ENCODE measurements around the gene IL15RA.

Gene IL15RA, protein sequence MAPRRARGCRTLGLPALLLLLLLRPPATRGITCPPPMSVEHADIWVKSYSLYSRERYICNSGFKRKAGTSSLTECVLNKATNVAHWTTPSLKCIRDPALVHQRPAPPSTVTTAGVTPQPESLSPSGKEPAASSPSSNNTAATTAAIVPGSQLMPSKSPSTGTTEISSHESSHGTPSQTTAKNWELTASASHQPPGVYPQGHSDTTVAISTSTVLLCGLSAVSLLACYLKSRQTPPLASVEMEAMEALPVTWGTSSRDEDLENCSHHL

DNA sequence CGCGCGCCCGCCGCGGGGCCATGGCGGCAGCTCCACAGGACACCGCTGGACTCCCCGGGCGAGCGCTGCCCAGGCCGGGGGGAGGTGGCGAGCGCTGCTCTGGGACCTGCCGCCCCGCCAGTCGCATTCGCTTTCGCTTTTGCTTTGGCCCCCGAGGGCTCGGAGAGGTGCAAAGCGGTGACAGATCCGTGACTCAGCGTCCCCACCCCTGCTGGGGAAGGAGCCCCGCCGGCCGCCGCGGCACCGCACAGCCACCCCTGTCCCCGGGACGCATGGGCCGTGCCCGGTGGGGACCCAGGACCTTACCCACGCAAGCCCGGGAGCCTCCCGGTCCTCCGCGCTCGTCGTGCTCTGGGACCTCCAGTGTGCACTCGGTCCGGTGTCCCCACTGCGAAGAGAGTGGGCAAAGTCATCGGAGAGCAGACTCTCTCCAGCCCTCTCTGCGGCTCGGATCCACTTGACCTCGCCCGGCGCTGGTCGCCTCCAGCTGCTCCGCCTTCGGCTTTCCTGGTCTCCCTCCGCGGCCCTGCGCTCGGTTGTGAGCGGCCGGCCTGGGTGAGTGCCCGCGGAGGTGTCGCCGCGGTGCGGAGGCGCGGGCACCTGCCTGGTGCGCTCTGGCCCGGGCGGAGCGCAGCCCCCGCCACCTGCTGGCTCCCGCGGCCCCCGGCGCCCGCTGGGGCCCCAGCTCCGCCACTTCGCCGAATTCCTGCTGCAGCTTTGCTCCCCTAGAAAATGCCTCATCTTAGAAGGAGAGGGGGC lies at the start of gene IL15RA:
TSS of gene IL15RA (minus strand) at position 73 of the 759 bp plus-strand sequence. CDS start at position 22, 51 bp downstream.
- DNase-seq: peak; percentile 85

DNA sequence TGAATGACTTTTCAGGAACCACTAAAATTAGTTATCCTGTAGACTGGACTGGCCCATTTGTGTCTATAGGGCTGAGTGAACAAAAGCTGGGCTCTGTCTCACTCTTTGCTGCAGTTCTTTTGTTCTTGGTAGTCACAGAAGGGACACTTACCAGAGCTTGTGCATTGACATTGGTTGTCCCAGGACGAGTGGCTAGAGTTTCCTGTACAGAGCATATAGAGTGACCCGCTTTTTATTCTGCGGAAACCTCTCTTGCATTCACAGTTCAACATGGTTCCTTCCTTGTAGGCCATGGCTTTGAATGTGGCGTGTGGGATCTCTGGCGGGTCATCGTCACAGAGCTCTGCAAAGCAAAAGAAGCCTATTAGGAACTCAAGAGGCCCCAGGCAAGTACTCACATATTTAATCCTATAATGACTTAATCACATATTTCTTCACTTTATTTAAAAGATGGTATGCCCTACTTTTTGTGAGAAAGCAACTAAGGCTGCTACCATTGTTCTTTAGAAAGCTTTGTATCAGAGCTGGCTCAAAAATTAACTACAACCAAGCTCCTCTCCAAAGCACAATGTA lies 48.4 kb upstream of the IL15RA start:
- DNase-seq: no peak

DNA sequence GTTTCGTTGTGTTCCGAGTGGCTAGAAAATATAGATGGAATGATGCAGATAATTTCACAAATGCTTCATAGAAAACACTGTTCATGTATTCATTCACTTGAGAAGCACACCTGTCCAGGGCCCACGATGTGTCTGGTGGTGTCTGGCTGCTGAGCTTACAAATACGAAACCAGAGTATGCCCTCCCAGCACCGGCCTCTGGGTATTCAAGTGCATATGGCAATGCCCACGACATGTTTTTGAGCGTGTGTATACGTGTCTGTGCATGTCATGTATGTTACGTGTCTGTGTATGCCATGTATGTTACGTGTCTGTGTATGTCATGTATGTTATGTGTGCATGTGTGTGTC lies 47.0 kb upstream of the IL15RA start:
- DNase-seq: no peak

DNA sequence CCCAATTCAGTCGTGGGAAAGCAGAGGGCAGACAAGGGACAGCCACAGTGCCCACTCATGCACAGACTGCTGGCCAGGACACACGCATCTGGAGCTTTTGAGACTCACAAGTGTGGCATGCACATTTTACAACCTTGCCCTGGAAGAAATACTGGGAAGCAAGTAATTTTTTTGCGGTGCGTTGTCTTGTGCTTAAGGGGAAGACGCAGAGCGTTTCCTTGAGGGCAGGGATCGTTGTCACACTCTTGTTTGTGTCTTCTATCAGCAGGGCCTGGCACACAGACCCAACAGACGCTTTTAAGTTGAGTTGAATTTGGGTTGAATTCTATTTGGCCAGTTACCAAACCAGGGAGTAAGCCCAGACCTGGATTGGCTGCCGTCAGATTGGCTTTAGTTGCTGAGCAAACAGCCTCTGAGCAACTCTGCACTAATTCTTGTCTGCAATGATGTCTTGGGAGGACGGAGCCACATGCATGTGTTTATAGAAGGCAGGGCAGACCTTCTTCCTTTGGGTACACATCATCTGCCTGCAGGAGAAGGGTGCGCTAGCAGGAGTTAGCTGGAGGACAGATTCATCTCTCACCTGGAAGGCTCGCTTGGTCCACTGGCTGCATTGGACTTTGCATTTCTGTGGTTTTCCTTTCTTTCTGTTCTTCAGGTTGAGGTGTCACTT lies 46.5 kb upstream of the IL15RA start:
- DNase-seq: peak; percentile 72

DNA sequence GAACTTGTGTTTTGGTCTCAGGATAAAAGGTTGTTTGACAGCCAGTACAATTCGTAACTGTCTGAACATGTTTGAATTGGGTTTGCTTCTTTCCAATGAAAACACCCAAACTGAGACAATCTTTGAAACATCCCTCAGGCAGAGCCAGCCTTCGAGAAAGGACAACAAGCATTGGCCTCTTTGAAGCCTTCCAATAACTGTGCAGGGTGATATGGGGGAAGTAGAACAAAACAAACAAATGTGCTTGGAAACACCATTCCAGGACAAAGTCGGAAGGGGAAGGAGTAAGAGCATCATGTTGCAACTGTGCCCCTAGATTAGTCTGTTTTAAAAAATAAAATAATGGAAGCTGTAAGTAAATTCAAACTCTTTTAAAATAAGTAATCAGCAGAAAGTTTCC lies 45.3 kb upstream of the IL15RA start:
- no peak for DNase-seq

DNA sequence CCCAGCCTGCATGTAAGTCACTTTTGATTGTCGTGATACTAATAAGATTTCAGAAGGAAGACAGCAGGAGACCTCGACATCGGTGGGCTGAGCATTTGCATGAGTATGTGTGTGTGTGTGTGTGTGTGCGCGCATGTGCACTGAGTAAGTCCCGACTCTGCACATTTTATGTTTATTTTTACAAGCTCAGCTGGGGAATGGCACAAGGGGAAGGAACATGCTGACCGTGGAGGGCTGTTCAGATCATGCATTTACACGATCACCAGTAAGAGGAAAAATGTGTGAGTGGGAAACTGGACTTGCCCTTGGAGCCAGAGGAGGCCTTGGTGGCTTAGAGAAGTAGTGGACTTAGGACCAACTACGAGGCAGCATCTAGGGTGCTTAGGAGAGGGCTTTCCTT lies 43.5 kb upstream of the IL15RA start:
- DNase-seq: no peak

DNA sequence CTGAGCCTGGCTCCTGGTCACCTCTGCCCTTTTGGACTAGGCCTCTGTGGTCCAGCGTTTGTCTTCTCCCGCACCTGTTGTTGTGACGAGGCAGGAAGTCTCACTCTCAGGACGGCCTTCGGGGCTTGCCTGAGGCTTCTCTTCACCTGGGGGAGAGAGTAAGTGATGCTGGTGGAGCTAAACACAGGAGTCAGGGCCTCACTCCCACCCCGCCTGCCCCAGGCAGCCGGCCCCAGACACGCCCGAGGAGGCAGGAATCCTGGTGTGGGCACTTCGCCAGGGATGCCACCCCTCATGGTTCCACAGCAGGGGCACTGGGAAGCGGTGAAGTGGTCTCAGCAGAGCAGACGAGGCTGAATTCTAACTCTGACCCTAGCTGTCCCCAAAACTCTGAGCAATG lies 42.5 kb upstream of the IL15RA start:
- no peak for DNase-seq

DNA sequence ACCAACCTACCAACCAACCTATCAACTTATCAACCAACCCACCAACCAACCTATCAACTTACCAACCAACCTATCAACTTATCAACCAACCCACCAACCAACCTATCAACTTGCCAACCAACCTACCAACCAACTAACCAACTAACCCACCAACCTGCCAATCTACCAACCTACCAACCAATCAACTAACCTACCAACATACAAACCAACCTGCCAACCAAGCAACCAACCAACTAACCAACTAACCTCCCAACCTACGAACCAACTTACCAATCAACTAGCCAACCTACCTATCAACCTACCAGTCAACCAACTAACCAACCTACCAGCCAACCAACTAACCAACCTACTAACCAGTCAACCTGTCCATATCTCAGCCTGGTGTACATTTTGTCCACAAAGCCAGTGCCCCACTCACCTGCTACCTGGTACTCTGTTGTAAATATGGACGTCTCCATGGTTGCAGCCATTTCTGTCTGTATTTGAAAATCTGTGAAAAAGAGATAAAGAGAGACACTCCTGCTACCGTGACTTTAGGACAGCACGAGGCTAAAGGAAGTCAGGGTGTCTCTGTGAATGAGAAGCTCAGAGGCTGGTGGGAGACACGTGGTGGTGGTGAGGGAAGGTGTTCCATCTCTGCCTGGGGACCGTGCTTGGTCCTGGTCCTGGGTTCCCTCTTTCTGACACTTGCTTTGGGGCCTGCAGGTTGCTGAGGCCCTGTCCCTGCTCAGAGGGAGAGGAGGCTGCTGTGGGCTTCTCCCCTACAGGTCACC lies 41.9 kb upstream of the IL15RA start:
- DNase-seq: no peak

DNA sequence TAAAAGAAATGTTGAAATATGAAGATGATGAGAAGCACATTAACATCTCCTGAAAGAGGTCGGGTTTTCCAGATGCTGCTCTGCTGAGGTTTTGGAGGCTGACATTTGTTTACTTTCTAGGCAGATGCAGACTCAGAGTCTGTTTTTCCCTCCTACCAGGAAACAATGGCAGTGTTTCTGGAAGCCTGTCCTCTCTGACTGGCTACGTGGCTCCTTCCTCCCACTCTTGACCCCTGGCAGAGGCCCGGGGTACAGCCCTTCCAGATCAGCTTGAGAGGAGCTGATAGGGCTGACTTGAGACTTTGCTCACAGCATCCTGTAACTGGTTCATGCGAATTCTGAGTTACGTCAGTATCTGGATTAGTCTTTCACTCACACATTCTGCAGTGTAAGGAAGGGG lies 41.1 kb upstream of the IL15RA start:
- DNase-seq: no peak

DNA sequence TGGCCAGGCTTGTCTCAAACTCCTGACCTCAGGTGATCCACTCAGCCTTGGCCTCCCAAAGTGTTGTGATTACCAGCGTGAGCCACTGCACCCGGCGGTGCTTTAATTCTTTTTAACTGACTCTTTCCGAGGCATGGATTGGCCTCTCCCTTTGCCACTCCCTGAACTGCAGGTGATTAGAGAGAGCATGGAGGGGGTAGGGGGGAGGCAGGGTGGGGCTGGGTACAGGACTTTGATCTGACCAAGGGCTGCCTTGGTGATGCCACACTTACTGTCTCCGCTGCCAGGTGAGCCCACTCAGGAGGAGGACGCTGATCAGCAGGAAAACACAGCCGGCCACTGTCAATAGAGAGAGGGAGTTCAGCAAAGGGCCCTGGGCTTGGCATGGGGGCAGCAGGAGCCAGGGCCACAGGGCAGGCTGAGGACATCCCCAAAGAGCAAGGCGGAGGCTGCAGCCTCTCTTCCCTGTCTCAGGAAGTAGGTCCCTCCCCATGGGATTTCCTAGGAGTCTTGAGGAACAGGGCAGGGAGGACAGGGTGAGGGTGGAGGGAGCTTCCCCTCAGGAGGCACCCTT lies 40.5 kb upstream of the IL15RA start:
- no peak for DNase-seq

DNA sequence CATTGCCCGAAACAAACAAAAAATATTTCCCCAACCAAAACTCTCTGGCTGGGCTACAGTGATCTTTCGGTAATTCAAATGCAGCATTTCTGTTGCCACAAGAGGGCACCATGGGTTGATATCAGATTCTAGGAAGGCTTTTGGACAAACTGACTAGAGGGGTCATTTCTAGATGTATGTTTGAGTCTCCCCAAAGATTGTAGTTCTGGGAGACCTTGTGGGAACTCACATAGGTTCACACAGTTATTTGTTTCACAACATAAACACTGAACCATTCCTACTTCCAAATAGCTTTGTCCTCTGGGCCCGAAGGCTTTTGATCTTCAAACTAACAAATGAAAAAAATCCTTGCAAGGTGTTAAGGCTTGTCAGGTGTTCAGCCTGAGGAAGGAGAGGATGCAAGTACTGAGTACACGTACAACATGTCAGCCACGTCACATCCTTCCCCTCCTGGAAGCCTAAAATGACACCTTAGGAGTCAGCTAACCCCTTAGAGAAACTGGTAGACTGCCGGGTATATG lies 37.0 kb upstream of the IL15RA start:
- peak; percentile 41 for DNase-seq

DNA sequence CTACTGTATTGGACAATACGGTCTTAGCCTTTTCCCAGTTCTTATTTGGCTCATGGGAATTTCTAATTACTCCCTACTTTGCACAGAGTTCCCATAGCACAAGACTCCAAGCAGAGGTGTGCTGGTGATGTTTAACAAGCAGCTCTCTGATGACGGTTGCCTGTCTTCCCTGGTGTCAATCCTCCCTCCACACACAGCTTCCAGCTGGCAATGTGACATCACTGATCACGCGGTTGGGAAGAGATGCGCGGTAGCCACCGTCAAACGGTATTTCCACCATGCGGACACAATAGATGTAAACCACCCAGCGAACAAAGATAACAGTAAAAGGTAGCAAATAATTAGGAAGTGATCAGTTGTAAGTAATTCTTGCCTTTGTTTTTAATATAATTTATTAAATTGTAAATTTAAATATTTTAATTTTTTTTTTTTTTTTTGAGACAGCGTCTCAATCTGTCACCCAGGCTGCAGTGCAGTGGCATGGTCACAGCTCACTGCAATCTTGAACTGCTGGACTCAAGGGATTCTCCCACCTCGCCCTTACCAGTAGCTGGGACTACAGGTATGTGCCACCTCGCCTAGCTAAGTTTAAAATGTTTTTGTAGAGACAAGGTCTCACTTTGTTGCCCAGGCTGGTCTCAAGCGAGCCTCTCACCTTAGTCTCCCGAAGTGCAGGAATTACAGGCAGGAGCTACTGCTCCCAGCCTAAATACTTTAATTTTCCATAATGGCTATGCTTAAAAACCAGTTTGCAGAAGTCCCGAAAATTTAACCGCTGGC lies 36.3 kb upstream of the IL15RA start:
- no peak for DNase-seq

DNA sequence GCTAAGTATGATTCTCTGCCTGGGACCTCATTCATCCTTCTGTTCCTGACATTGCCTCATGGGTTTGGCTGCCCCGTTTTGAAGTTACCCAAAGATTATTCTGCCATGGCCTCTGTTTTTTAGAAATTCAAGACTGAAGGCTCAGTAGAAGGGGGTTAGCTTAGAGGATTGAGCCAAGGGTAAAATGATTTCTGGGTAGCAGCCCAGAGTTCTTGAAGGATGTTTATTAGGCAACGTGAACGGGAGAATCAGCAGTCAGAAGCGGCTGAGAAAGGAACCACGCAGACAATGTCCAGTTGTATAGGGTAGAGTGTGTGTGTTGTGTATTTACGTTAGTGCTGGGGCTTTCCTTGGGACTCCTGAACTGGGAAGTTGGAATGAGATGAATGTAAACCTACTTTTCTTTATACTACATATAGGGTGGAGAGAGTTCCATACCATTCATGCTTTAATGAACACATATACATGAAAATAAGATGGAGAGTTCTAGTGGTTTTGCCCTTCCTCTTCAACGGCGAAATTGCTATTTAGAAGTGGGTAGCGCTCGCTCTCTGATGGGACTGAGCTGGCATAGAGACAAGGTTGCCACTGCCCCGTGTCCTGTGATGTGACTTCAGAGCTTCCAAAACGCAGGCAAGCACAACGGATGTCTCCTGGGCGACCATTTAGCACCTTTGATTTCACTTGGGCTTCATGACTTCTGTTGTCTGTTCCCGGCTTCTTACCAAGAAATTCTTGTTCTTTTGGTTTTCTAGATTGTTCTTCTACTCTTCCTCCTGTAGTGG lies 35.0 kb upstream of the IL15RA start:
- DNase-seq: no peak

DNA sequence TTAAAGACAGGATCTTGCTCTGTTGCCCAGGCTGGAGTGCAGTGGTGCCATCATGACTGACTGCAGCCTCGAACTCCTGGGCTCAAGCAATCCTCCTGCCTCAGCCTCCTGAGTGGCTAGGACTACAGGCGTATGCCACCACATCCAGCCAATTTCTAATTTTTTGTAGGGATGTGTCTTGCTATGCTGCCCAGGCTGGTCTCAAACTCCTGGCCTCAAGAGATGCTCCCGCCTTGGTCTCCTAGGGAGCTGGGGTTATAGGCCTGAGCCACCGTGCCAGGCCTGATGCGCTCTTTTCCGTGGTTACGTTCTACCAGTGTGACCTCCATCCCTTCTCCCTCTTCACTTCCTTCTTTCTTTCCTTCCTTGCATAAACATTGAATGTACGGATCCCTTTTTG lies 34.2 kb upstream of the IL15RA start:
- no peak for DNase-seq

DNA sequence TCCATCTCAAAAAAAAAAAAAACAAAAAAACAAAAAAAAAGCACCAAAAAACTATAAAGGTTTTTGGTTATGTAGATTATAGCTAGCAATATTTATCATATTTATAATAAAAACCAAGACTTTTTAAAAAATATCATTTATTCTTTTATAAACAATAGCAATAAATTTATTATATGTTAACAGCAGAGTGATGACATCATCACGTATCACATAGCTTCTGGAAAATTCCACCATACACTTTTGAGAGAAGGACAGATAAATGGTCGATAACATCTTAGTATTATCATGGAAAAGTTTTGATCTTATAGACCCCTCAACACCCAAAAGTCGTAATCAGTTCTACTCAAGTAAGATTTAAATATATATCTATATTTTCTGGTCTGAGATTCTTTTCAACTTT lies 33.2 kb upstream of the IL15RA start:
- no peak for DNase-seq

DNA sequence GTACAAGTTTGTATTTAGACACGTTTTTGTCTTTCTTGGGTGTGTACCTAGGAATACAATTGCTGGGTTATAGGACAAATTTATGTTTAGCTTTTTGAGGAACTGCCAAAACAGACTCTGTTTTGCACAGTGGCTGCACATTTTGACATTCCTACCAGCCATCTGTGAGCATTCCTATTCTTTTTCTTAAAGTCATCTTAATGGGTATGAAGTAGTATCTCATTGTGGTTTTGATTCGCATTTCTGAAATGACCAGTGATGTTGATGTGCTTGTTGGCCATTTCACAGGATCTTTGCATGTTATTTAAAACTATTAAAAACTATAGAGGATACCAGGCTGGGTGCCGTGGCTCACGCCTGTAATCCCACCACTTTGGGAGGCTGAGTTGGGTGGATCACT lies 32.6 kb upstream of the IL15RA start:
- DNase-seq: no peak

DNA sequence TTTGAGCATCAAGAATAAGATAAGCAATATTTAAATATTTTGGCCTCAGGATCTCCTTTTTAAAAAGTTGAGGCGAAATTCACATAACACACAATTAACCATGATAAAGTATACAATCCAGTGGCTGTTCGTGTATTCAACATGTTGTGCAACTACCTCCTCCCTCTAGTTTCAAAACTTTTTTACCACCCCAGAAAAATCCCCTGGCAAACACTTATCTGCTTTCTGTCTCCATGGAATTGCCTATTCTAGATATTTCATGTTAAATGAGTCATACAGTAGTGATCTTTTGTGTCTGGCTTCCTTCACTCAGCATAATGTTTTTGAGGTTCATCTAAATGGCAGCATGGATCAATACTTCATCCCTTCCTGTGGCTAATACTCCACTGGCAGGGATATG lies 31.8 kb upstream of the IL15RA start:
- DNase-seq: no peak

DNA sequence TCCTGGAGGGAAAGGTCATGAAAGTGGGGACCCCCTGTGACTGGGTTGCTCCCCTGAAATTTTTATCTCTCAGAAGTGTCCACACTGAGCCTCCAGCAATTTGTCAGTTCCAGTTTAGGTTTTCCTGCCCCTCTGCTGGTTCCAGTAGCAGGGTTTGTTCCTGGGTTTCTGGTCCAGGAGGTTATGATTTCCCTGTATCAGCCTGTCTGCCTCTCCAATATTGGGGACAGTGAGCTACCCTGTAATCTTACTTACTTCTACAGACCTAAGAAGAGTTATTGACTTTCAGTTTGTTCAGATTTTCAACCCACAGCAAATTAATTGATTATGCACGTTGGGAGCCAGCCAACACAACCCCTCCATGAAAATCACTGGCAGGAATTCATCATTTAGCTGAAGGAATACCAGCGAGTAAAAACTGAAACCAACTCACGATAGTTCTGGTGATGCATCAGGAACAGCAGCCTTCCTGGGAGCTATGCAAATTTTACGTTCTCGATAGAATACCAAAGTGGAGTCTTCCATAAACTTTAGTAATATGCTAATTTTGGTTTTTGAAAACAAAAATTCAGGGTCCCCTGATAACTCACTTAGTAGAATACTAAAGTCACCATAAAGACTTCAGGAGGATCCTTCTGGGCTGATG lies 31.3 kb upstream of the IL15RA start:
- DNase-seq: no peak

DNA sequence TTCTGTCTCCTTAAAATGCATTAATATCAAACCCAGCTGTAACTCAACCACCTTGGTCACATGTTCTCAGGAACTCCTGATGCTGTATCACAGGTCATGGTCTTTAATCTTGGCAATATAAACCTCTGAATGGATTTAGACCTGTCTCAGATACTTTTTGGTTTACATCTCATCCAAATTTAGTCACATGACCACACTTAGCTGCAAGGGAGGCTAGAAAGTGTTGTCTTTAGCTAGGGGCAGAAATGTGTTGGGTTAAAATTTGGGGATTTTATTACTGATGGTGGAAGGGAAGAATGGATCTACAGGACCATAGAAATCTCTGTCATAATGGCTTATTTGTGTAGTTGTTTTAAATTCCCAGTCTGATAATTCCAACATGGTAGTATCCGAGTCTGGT lies 29.6 kb upstream of the IL15RA start:
- no peak for DNase-seq

DNA sequence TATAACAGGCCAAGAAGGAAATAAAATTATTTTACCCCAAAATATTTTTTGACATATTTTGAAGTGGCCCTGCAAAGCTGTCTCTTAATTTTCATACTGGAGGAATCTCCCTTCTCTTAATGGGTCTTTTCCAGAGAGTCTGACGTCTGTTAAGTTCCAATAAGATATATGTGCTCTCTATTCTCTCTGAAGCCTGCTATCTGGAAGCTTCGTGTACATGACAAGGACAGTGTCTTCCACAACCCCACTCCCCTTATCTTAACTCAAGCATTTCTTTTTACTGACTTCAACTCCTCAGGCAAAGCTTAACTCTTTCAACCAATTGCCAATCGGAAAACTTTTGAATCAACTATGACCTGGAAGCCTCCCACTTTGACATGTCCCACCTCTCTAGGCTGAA lies 29.2 kb upstream of the IL15RA start:
- no peak for DNase-seq

Measured in EL (cell line).